IMR-90 (cell line): ENCODE results near the gene CYTH1.

Experiments used
- BHLHE40 ChIP-seq: fragments of 150-350 bp; IDR thresholded peaks from 2 replicates; pipeline ENCODE4 v1.6.1; 2016; ENCODE audit warnings: mild to moderate bottlenecking, low read depth, low read length
- CEBPB ChIP-seq: IDR thresholded peaks from 2 replicates; pipeline ENCODE4 v1.6.1; 2012; ENCODE audit warnings: low read depth, low read length, improper control_type of control experiment
- FOS ChIP-seq: fragments of 150-350 bp; IDR thresholded peaks from 2 replicates; pipeline ENCODE4 v1.6.1; 2016; ENCODE audit warnings: low read depth, low read length
- MAZ ChIP-seq: IDR thresholded peaks from 2 replicates; pipeline ENCODE4 v1.6.1; 2012; ENCODE audit warnings: low read depth, mild to moderate bottlenecking, low read length, improper control_type of control experiment, moderate library complexity, borderline replicate concordance
- MXI1 ChIP-seq: IDR thresholded peaks from 2 replicates; pipeline ENCODE4 v1.6.1; 2012; ENCODE audit warnings: low read depth, mild to moderate bottlenecking, low read length, moderate library complexity, borderline replicate concordance
- POLR2A ChIP-seq: IDR thresholded peaks from 2 replicates; pipeline ENCODE4 v1.6.1; 2012; ENCODE audit warnings: mild to moderate bottlenecking, low read depth, low read length
- RAD21 ChIP-seq: IDR thresholded peaks from 2 replicates; pipeline ENCODE4 v1.6.1; 2012; ENCODE audit warnings: low read length, improper control_type of control experiment
- TF ChIP-seq, protein P1 (sequence below): conservative IDR thresholded peaks from 2 replicates; pipeline ENCODE4 v1.5.1; 2012; ENCODE audit warnings: mild to moderate bottlenecking, low read depth, low read length, improper control_type of control experiment
- TF ChIP-seq, protein P2 (sequence below): fragments of 150-350 bp; IDR thresholded peaks from 2 replicates; pipeline ENCODE4 v1.6.1; 2016; ENCODE audit warnings: low read depth, mild to moderate bottlenecking, low read length, moderate library complexity, borderline replicate concordance
- TF ChIP-seq, protein P3 (sequence below): fragments of 150-350 bp; IDR thresholded peaks from 2 replicates; pipeline ENCODE4 v1.6.1; 2017; ENCODE audit warnings: mild to moderate bottlenecking, antibody characterized with exemption, low read length, low read depth

DNA sequence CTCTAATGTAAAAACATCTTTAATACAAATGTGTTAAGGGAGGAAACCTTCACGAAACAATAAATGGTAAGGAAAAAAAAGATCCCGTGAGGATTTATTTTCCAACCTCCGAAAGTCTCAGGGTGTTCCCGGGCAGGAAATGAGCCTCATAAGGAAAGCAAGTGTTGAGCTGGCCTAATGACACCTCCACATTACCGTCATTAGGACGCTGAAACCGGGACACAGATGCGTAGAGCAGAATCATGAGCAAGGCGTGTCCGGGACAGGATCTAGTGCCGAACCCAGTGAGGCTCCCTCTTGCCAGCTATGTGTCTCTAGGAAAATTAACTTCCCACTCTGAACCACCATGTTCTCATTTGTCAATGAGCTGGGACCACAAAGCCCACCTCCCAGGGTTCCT is 22.7 kb upstream of the CYTH1 start:
- TF ChIP-seq FOS (no peak), BHLHE40 (no peak), POLR2A (no peak), CEBPB (no peak), MXI1 (no peak), RAD21 (no peak), MAZ (no peak)
- TF ChIP-seq, protein P1, sequence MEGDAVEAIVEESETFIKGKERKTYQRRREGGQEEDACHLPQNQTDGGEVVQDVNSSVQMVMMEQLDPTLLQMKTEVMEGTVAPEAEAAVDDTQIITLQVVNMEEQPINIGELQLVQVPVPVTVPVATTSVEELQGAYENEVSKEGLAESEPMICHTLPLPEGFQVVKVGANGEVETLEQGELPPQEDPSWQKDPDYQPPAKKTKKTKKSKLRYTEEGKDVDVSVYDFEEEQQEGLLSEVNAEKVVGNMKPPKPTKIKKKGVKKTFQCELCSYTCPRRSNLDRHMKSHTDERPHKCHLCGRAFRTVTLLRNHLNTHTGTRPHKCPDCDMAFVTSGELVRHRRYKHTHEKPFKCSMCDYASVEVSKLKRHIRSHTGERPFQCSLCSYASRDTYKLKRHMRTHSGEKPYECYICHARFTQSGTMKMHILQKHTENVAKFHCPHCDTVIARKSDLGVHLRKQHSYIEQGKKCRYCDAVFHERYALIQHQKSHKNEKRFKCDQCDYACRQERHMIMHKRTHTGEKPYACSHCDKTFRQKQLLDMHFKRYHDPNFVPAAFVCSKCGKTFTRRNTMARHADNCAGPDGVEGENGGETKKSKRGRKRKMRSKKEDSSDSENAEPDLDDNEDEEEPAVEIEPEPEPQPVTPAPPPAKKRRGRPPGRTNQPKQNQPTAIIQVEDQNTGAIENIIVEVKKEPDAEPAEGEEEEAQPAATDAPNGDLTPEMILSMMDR, result no peak
- TF ChIP-seq, protein P2, sequence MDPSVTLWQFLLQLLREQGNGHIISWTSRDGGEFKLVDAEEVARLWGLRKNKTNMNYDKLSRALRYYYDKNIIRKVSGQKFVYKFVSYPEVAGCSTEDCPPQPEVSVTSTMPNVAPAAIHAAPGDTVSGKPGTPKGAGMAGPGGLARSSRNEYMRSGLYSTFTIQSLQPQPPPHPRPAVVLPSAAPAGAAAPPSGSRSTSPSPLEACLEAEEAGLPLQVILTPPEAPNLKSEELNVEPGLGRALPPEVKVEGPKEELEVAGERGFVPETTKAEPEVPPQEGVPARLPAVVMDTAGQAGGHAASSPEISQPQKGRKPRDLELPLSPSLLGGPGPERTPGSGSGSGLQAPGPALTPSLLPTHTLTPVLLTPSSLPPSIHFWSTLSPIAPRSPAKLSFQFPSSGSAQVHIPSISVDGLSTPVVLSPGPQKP, result no peak
- TF ChIP-seq, protein P3, sequence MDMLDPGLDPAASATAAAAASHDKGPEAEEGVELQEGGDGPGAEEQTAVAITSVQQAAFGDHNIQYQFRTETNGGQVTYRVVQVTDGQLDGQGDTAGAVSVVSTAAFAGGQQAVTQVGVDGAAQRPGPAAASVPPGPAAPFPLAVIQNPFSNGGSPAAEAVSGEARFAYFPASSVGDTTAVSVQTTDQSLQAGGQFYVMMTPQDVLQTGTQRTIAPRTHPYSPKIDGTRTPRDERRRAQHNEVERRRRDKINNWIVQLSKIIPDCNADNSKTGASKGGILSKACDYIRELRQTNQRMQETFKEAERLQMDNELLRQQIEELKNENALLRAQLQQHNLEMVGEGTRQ, result no peak
